OCI-LY7 (cell line): ENCODE data around the gene RBM19. TPM values are rescaled to one million over a fixed set of nuclear protein-coding genes. Genes with fewer than 3 reads are reported as not detected.

Experiments
- BruUV-seq: library from RNA; stranded (reverse); fragments of 400-500 nt; replicated peaks from 2 replicates; lab custom pipeline; 2021; lab: Mats Ljungman, UMichigan
- CTCF ChIA-PET: fragments of 300-600 bp; sonication (Branson Sonifier 250); formaldehyde crosslinking; loops from one replicate; lab custom pipeline; 2022; ENCODE audit warnings: antibody characterized with exemption; ENCODE audit not compliant: unreplicated experiment; lab: Charles Lee
- POLR2A ChIA-PET: fragments of 300-600 bp; sonication (Branson Sonifier 250); formaldehyde crosslinking; loops from one replicate; lab custom pipeline; 2022; ENCODE audit warnings: antibody characterized with exemption; lab: Charles Lee
- DNase-seq: peaks from one replicate; pipeline ENCODE4 v3.0.0-alpha.2; 2015; ENCODE audit warnings: low spot score
- H2AFZ ChIP-seq: fragments of 200-600 bp; sonication (generic), shearing (Covaris generic); 2 replicates; pipeline ENCODE4 v1.6.1; 2014; ENCODE audit warnings: mild to moderate bottlenecking, antibody characterized with exemption, low read length, moderate library complexity
- H3K27ac ChIP-seq: fragments of 200-600 bp; sonication (generic); 2 replicates; pipeline ENCODE4 v1.5.1; 2014; ENCODE audit warnings: mixed run types, low read depth, mild to moderate bottlenecking, moderate library complexity, low read length, inconsistent platforms; ENCODE audit not compliant: poor library complexity, severe bottlenecking
- H3K36me3 ChIP-seq: fragments of 200-600 bp; sonication (generic); 2 replicates; pipeline ENCODE4 v1.6.1; 2014; ENCODE audit warnings: mild to moderate bottlenecking, antibody characterized with exemption, low read length, moderate library complexity, mixed read lengths; ENCODE audit not compliant: insufficient read depth
- H3K4me1 ChIP-seq: fragments of 200-600 bp; sonication (generic); 2 replicates; pipeline ENCODE4 v1.5.1; 2014; ENCODE audit warnings: mild to moderate bottlenecking, low read length; ENCODE audit not compliant: insufficient read depth, poor library complexity, severe bottlenecking
- H3K4me2 ChIP-seq: fragments of 200-600 bp; sonication (generic); 2 replicates; pipeline ENCODE4 v1.6.1; 2014; ENCODE audit warnings: mild to moderate bottlenecking, low read length
- H3K4me3 ChIP-seq: fragments of 200-600 bp; sonication (generic); 2 replicates; pipeline ENCODE4 v1.5.1; 2014; ENCODE audit warnings: mild to moderate bottlenecking, low read depth, low read length; ENCODE audit not compliant: poor library complexity, severe bottlenecking
- H3K79me2 ChIP-seq: fragments of 200-600 bp; sonication (generic); 2 replicates; pipeline ENCODE4 v1.6.1; 2016; ENCODE audit warnings: low read depth, mild to moderate bottlenecking, low read length, moderate library complexity, mixed read lengths; ENCODE audit not compliant: insufficient read depth
- H3K9me2 ChIP-seq: fragments of 200-600 bp; sonication (generic); 2 replicates; pipeline ENCODE4 v1.6.1; 2016; ENCODE audit warnings: mild to moderate bottlenecking, low read length, mixed read lengths; ENCODE audit not compliant: insufficient read depth
- H3K9me3 ChIP-seq: fragments of 200-600 bp; sonication (generic); 2 replicates; pipeline ENCODE4 v1.6.1; 2014; ENCODE audit warnings: mild to moderate bottlenecking, mixed run types, low read length, mixed read lengths
- H4K20me1 ChIP-seq: fragments of 200-600 bp; sonication (generic); 2 replicates; pipeline ENCODE4 v1.6.1; 2014; ENCODE audit warnings: mild to moderate bottlenecking, antibody characterized with exemption, low read length, moderate library complexity, mixed read lengths; ENCODE audit not compliant: insufficient read depth
- CTCF ChIP-seq: fragments of 200-600 bp; sonication (generic); conservative IDR thresholded peaks from 2 replicates; pipeline ENCODE4 v1.5.1; 2014; ENCODE audit warnings: mild to moderate bottlenecking, antibody characterized with exemption, low read length, moderate library complexity, mixed read lengths
- EZH2phosphoT487 ChIP-seq: fragments of 200-600 bp; sonication (generic); IDR thresholded peaks from 2 replicates; pipeline ENCODE4 v1.6.1; 2018; ENCODE audit warnings: low read depth, borderline replicate concordance, mild to moderate bottlenecking, mixed run types, antibody characterized with exemption, low read length, moderate library complexity, mixed read lengths
- intact Hi-C: fragments of 100-400 bp; cut with micrococcal nuclease; formaldehyde crosslinking; loops from one replicate; pipeline ENCODE4 v1.10.0; 2022; ENCODE audit not compliant: unreplicated experiment
- total RNA-seq, 2 experiments: library from RNA; depleted of rRNA in 1 of 2; stranded (reverse); fragments of >200 nt in 1 of 2; shearing (Covaris generic) in 1 of 2; gene quantifications; 2 replicates each; pipeline ENCODE4 v1.2.3, GENCODE V29; 2014 to 2022

The RBM19 gene
- total RNA-seq, 2 experiments from 2014 or later, result 37.8 to 46.2 TPM

- TF ChIP-seq EZH2phosphoT487 (no peak), CTCF (no peak)
- no peak overlapping the region for H3K4me3 ChIP-seq
- H3K9me3 ChIP-seq, result no peaks in the 10 kb centered on the region
- H3K36me3 ChIP-seq, result no peaks in the 10 kb centered on the region
- intact Hi-C loops, result no loop called here
- POLR2A ChIA-PET, result no interaction called here
- H2AFZ ChIP-seq, result no peak overlapping the region
- no peak overlapping the region for H3K4me2 ChIP-seq
- H3K79me2 ChIP-seq, result no peaks in the 10 kb centered on the region
- no peaks in the 10 kb centered on the region for H3K4me1 ChIP-seq
- no TSS peak for BruUV-seq
- H3K27ac ChIP-seq, result no peak overlapping the region
- DNase-seq, result no peak
- CTCF ChIA-PET, result no interaction called here
- no peaks in the 10 kb centered on the region for H4K20me1 ChIP-seq
- no peaks in the 10 kb centered on the region for H3K9me2 ChIP-seq
These were observed 92.4 kb downstream of the RBM19 start for GRCh38 chr12:113873740-113874139.

DNA sequence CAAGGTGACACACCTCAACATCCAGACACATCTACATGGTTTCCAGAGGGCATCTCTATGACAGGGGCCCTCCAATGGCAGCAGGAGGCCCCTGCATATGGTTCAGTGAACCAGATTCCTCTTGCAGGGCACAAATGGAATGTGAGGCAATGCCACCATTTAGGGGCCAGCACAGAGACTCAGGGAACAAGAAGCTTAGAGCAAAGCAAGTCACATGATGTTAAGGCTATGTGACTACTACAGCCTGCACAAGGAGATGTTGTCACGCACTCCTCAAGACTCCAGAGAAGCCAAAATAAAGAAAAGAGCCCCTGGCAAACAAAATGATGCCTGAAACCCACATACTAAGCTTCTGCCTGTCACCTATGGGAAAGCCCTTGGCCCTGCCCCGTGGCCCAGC, 95.2 kb downstream of the RBM19 start:
- Histone ChIP-seq H3K4me3 (no peak overlapping the region), H3K36me3 (no peaks in the 10 kb centered on the region), H3K9me2 (no peaks in the 10 kb centered on the region), H3K4me2 (no peak overlapping the region), H3K27ac (no peak overlapping the region), H3K79me2 (no peaks in the 10 kb centered on the region), H2AFZ (no peak overlapping the region), H3K4me1 (no peaks in the 10 kb centered on the region), H4K20me1 (no peaks in the 10 kb centered on the region), H3K9me3 (no peaks in the 10 kb centered on the region)
- DNase-seq, result no peak
- TF ChIP-seq EZH2phosphoT487, result no peak
- TF ChIP-seq CTCF, result no peak
- intact Hi-C loops, result no loop called here
- BruUV-seq, result no TSS peak
- POLR2A ChIA-PET, result no interaction called here
- CTCF ChIA-PET, result no interaction called here

DNA sequence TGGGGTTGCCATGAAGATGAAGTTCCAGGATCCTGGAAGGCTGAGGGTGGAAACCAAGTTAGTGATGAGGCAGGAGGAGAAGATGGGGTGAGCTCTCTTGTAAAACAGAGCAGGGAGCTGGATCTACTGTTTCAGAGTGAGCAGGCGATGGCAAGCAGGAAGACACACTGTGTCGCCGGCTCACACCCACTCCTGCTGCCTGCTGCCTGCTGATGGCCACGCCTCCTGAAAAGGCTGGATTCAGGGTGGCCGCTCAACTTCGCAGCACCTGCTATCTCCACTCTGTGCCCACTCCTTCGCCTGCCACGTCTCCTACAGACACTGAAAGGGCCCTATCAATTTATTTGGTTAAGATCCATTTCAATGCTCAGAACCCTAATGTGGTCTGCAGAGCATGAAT, 96.1 kb downstream of the RBM19 start:
- CTCF ChIA-PET, result no interaction called here
- Histone ChIP-seq H2AFZ (no peak overlapping the region), H3K79me2 (no peaks in the 10 kb centered on the region), H3K4me2 (no peak overlapping the region), H3K36me3 (no peaks in the 10 kb centered on the region), H3K4me1 (no peaks in the 10 kb centered on the region), H3K27ac (no peak overlapping the region), H3K4me3 (no peak overlapping the region), H3K9me3 (no peaks in the 10 kb centered on the region), H4K20me1 (no peaks in the 10 kb centered on the region), H3K9me2 (no peaks in the 10 kb centered on the region)
- no TSS peak for BruUV-seq
- POLR2A ChIA-PET, result no interaction called here
- no peak for TF ChIP-seq CTCF
- no peak for TF ChIP-seq EZH2phosphoT487
- intact Hi-C loops, result no loop called here
- DNase-seq, result no peak
